A549 (cell line): ENCODE results near the gene IRX4.

ENCODE experiments used
- BCL3 ChIP-seq: fragments of >200 bp; sonication (Bioruptor Twin); formaldehyde crosslinking; IDR thresholded peaks from 3 replicates; pipeline ENCODE4 v1.6.1; 2016
- CEBPB ChIP-seq, 2 experiments: fragments of >200 bp in 1 of 2; sonication (Bioruptor Twin) in 1 of 2; formaldehyde crosslinking in 1 of 2; IDR thresholded peaks; 2 replicates each; pipeline ENCODE4 v1.6.1; 2012 to 2016
- CTCF ChIP-seq: fragments of >200 bp; sonication (Bioruptor Twin); formaldehyde crosslinking; IDR thresholded peaks from 3 replicates; pipeline ENCODE4 v1.5.1; 2016
- E2F6 ChIP-seq: IDR thresholded peaks from 2 replicates; pipeline ENCODE4 v1.6.1; 2012; ENCODE audit warnings: low read depth, borderline replicate concordance
- HDAC2 ChIP-seq: fragments of 200-600 bp; sonication (generic); IDR thresholded peaks from 2 replicates; pipeline ENCODE4 v1.6.1; 2016
- HMGXB4 ChIP-seq: fragments of 250-450 bp; sonication (Bioruptor Pico); IDR thresholded peaks from 2 replicates; pipeline ENCODE4 v1.5.0; 2021; ENCODE audit warnings: mild to moderate bottlenecking, moderate library complexity, borderline replicate concordance
- HOXB13 ChIP-seq: fragments of 250-450 bp; sonication (Bioruptor Pico); IDR thresholded peaks from 2 replicates; pipeline ENCODE4 v1.5.0; 2020; ENCODE audit warnings: low read depth, mild to moderate bottlenecking, moderate library complexity
- HOXB5 ChIP-seq: fragments of 250-450 bp; sonication (Bioruptor Pico); IDR thresholded peaks from 2 replicates; pipeline ENCODE4 v1.5.0; 2020; ENCODE audit warnings: mild to moderate bottlenecking, moderate library complexity
- MAFK ChIP-seq: fragments of 450-650 bp; IDR thresholded peaks from 2 replicates; pipeline ENCODE4 v1.6.1; 2014; ENCODE audit not compliant: partially characterized antibody
- MAX ChIP-seq: IDR thresholded peaks from 2 replicates; pipeline ENCODE4 v1.6.1; 2012
- MYC ChIP-seq: IDR thresholded peaks from 2 replicates; pipeline ENCODE4 v1.6.1; 2012; ENCODE audit warnings: mild to moderate bottlenecking, inconsistent platforms, low read length, improper control_type of control experiment, borderline replicate concordance
- NFE2L2 ChIP-seq: fragments of 150-350 bp; conservative IDR thresholded peaks from 2 replicates; pipeline ENCODE4 v1.6.1; 2014; ENCODE audit warnings: low read length
- POLR2A ChIP-seq: IDR thresholded peaks from 2 replicates; pipeline ENCODE4 v1.6.1; 2012; ENCODE audit warnings: mild to moderate bottlenecking, low read length
- RFX5 ChIP-seq: fragments of 450-650 bp; IDR thresholded peaks from 2 replicates; pipeline ENCODE4 v1.7.1; 2014; ENCODE audit warnings: antibody characterized with exemption, mild to moderate bottlenecking, moderate library complexity

GRCh38 chr5:1908931-1909330, 26.2 kb upstream of the IRX4 start:
- no peak for TF ChIP-seq MYC
- TF ChIP-seq RFX5, result no peak
- TF ChIP-seq POLR2A, result no peak
- TF ChIP-seq HOXB5 (CRISPR knock-in tag), result no peak
- TF ChIP-seq E2F6, result no peak
- TF ChIP-seq CTCF, result no peak
- no peak for TF ChIP-seq HDAC2
- TF ChIP-seq BCL3, result no peak
- TF ChIP-seq NFE2L2, result no peak
- TF ChIP-seq CEBPB (IDR thresholded peaks at IDR 0.05), result no peak
- no peak for TF ChIP-seq HOXB13 (CRISPR knock-in tag)
- TF ChIP-seq MAX, result no peak
- TF ChIP-seq MAFK, result no peak
- no peak for TF ChIP-seq HMGXB4 (CRISPR knock-in tag)
